Heart left ventricle (tissue), 16 donors: ENCODE measurements around the gene ZNRF2. TPM values are rescaled to one million over a fixed set of nuclear protein-coding genes. Genes with fewer than 3 reads are reported as not detected.

Experiments used
- ATAC-seq, 4 donors: fragments of 200-7000 bp; cut with Tn5 transposase; one replicate each; pipeline ENCODE4 v1.9.1; 2020 to 2022; ENCODE audit warnings: moderate library complexity in 4 of 4, mild to moderate bottlenecking in 3 of 4, moderate number of reproducible peaks in 1 of 4
- DNase-seq, 5 donors: peaks; one replicate each; pipeline ENCODE4 v3.0.0-alpha.2; 2020
- H3K27ac ChIP-seq, 12 donors: fragments of 200-600 bp; sonication (generic) in 4 of 12; one replicate each; pipeline versions ENCODE4 v1.5.0 to v1.8.0; 2016 to 2022; ENCODE audit warnings: mild to moderate bottlenecking in 2 of 12
- H3K27me3 ChIP-seq, 9 donors: fragments of 200-600 bp; sonication (generic) in 2 of 9; one replicate each; pipeline versions ENCODE4 v1.5.1 to v1.8.0; 2016 to 2022; ENCODE audit warnings: mild to moderate bottlenecking in 3 of 9
- H3K36me3 ChIP-seq, 9 donors: fragments of 200-600 bp; sonication (generic) in 2 of 9; one replicate each; pipeline versions ENCODE4 v1.5.0 to v1.8.0; 2018 to 2022; ENCODE audit warnings: mild to moderate bottlenecking in 2 of 9
- H3K4me1 ChIP-seq, 12 donors: fragments of 200-600 bp; sonication (generic) in 4 of 12; one replicate each; pipeline versions ENCODE4 v1.5.0 to v1.8.0; 2016 to 2022; ENCODE audit warnings: mild to moderate bottlenecking in 3 of 12
- H3K4me3 ChIP-seq, 12 donors: fragments of 200-600 bp; sonication (generic) in 4 of 12; one replicate each; pipeline versions ENCODE4 v1.5.0 to v1.8.0; 2017 to 2022; ENCODE audit warnings: mild to moderate bottlenecking in 9 of 12, moderate library complexity in 4 of 12
- H3K9me3 ChIP-seq, 12 donors: fragments of 200-600 bp; sonication (generic) in 4 of 12; one replicate each; pipeline versions ENCODE4 v1.5.0 to v1.8.0; 2016 to 2022; ENCODE audit warnings: mild to moderate bottlenecking in 1 of 12
- CTCF ChIP-seq, 12 donors: fragments of 200-600 bp; sonication (generic) in 4 of 12; IDR thresholded peaks; one replicate each; pipeline versions ENCODE4 v1.5.0 to v1.8.0; 2018 to 2022; ENCODE audit warnings: antibody characterized with exemption in 12 of 12, mild to moderate bottlenecking in 5 of 12
- POLR2A ChIP-seq, 2 donors: fragments of 450-650 bp; IDR thresholded peaks; one replicate each; pipeline ENCODE4 v1.6.1; 2017; ENCODE audit warnings: antibody characterized with exemption in 2 of 2, mild to moderate bottlenecking in 2 of 2, moderate library complexity in 2 of 2
- WGBS, 4 donors: extraction: QIAGEN DNeasy Blood & Tissue Kit in 2 of 4; methylation state at CpG; one replicate each; pipeline versions ENCODE4 v1.1.5 to v1.1.7; 2013 to 2018; 5-methylcytosine and 5-hydroxymethylcytosine counted together
- intact Hi-C, 10 donors: fragments of 100-400 bp; cut with DNase I; formaldehyde crosslinking; loops; one replicate each; pipeline versions ENCODE4 v1.11.1 to v1.14.2; 2022
- polyA plus RNA-seq, 2 donors: library from polyadenylated mRNA; stranded (reverse); fragments of 200-250 nt; gene quantifications; one replicate each; pipeline ENCODE4 v1.2.3, GENCODE V29; 2013
- total RNA-seq, 9 donors: library from RNA; depleted of rRNA in 2 of 9; stranded (reverse); fragments of >200 nt in 2 of 9; fragmentation: NEBNext Ultra II Directional in 3 of 9; extraction: Animal tissue kit (Norgen Biotek cat#: 25700) in 3 of 9; gene quantifications; one replicate each; pipeline versions ENCODE4 v1.1.0 to v1.2.4, GENCODE V29; 2016 to 2023
- donor health status: ischemic (EF 13 %, LVEDD 7.1; RV severe dilation, severe dysfunction).
- donor health status: healthy with polysubstance abuse.
- donor health status: DM: no; HTN: yes; CAD: no.
- donor health status: DM: no; HTN: no; CAD: no.
- donor health status: ischemic (EF 25% LVEDD 6.9; RV normal size, moderate dysfunction).
- donor health status: ischemic (EF 25% LVEDD 5.7; RV mildly dilated, moderate dysfunction).
- donor health status: healthy.
- donor health status: DM: yes; HTN: yes; CAD: no.
- donor health status: ischemic (EF 35%, LVEDD 5.7; RV mildly dilated, moderate dysfunction).
- donor health status: nonischemic (EF 11% LVEDD 7.7; RV severe dilation, severe dysfunction).
- donor health status: DM: yes; HTN: yes; CAD: no.
- donor health status: PGD.
- donor health status: ischemic (EF 29% LVEDD 5.4; RV normal size, mild dysfunction).
- donor health status: nonischemic (EF 23%, LVEDD 6.1; RV moderate dilation, normal function).

ZNRF2 gene
- total and polyA plus RNA-seq, 11 donors, result 2.7 to 15.2 (median 10.4) TPM

GRCh38 chr7:30308389-30308788 is 24.0 kb downstream of the ZNRF2 start:
- H3K4me1 ChIP-seq, result peaks cover 0 to 77% (median 14%) of the 10 kb centered on the region in 12 donors
- WGBS, 4 donors, result 92 to 98% (median 96%) methylated on average over 2 of the region's 2 CpGs

GRCh38 chr7:30309302-30309701 is 24.9 kb downstream of the ZNRF2 start:
- H3K27ac ChIP-seq, result no peak overlapping the region
- H3K36me3 ChIP-seq, result no peaks in the 10 kb centered on the region
- TF ChIP-seq CTCF (IDR thresholded peaks at IDR 0.05), result no peak
- no peak for TF ChIP-seq POLR2A (IDR thresholded peaks at IDR 0.05)
- no peaks in the 10 kb centered on the region for H3K27me3 ChIP-seq
- ATAC-seq (no peak), DNase-seq (no peak)
- H3K4me3 ChIP-seq, result no peak overlapping the region
- WGBS, 4 donors, result 80 to 94% (median 89%) methylated on average over 1 of the region's 1 CpG
- H3K4me1 ChIP-seq, result peaks cover 0 to 72% (median 7%) of the 10 kb centered on the region in 12 donors
- H3K9me3 ChIP-seq, result no peaks in the 10 kb centered on the region
- intact Hi-C loops, result no loop called here

More at GRCh38 chr7:30308389-30308788, 24.0 kb downstream of the ZNRF2 start:
- no peak for TF ChIP-seq CTCF (IDR thresholded peaks at IDR 0.05)
- TF ChIP-seq POLR2A (IDR thresholded peaks at IDR 0.05), result no peak
- no peak overlapping the region for H3K27ac ChIP-seq
- no peak for DNase-seq
- H3K27me3 ChIP-seq, result no peaks in the 10 kb centered on the region
- H3K9me3 ChIP-seq, result no peaks in the 10 kb centered on the region
- H3K36me3 ChIP-seq, result no peaks in the 10 kb centered on the region
- H3K4me3 ChIP-seq, result no peak overlapping the region
- intact Hi-C loops, result no loop called here
- ATAC-seq, result no peak

DNA sequence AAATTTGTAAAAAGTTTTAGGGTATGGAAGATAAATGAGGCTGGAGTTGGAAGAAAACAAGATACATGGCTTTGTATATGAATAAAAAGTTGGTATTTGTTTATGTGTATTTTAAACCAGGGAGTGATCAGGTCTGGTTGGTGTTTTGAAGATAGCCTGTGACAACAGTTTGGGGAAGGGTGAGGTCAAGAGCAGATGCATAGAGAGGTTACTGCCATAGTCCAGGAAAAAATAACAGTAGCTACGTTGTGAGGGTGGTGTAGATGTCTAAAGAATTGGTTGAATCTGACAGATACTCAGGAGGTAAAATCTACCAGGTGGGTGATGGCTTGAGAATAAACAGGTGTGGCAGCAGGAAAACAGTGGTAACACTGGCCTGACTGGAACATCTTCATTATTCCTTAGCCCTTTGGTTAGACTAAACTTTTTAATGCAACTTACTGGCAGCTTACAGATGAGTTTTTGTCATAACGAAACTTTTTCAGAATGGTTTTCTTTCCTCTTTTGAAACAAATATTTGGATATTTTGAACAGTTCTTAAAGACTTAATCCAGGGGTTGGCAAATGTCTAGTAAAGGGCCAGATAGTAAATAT is 25.5 kb downstream of the ZNRF2 start:
- no peaks in the 10 kb centered on the region for H3K27me3 ChIP-seq
- no peak for DNase-seq
- ATAC-seq, result no peak
- H3K36me3 ChIP-seq, result no peaks in the 10 kb centered on the region
- H3K4me1 ChIP-seq, result peaks cover 0 to 68% (median 3%) of the 10 kb centered on the region in 12 donors
- no peak overlapping the region for H3K4me3 ChIP-seq
- TF ChIP-seq CTCF (IDR thresholded peaks at IDR 0.05) (no peak), POLR2A (IDR thresholded peaks at IDR 0.05) (no peak)
- H3K9me3 ChIP-seq, result no peaks in the 10 kb centered on the region
- intact Hi-C loops, result no loop called here
- 87 to 95% (median 90%) methylated on average over 2 of the region's 2 CpGs for WGBS, 4 donors
- no peak overlapping the region for H3K27ac ChIP-seq

GRCh38 chr7:30310674-30311362 is 26.4 kb downstream of the ZNRF2 start:
- DNase-seq (no peak), ATAC-seq (no peak)
- H3K27me3 ChIP-seq, result no peaks in the 10 kb centered on the region
- no peak overlapping the region for H3K4me3 ChIP-seq
- intact Hi-C loops, result no loop called here
- no peaks in the 10 kb centered on the region for H3K9me3 ChIP-seq
- no peaks in the 10 kb centered on the region for H3K36me3 ChIP-seq
- peaks cover 0 to 61% (median 2%) of the 10 kb centered on the region in 12 donors for H3K4me1 ChIP-seq
- no peak overlapping the region for H3K27ac ChIP-seq
- TF ChIP-seq CTCF (IDR thresholded peaks at IDR 0.05), result no peak
- TF ChIP-seq POLR2A (IDR thresholded peaks at IDR 0.05), result no peak
- WGBS, 4 donors, result 93 to 98% (median 95%) methylated on average over 9 of the region's 9 CpGs
